Lung (tissue), 12 donors: ENCODE measurements around the gene ACADS. TPM values are rescaled to one million over a fixed set of nuclear protein-coding genes. Genes with fewer than 3 reads are reported as not detected.

Experiments used
- ATAC-seq: fragments of 200-7000 bp; cut with Tn5 transposase; one replicate; pipeline ENCODE4 v1.9.1; 2020; ENCODE audit warnings: moderate number of reproducible peaks; ENCODE audit not compliant: insufficient read depth, low FRiP score
- DNase-seq, 3 donors: peaks; one replicate each; pipeline ENCODE4 v3.0.0-alpha.2; 2013 to 2017
- H3K27ac ChIP-seq, 2 donors: one replicate each; pipeline ENCODE4 v1.5.1; 2013; ENCODE audit warnings: mild to moderate bottlenecking in 2 of 2, moderate library complexity in 2 of 2, control low read depth in 1 of 2, inconsistent platforms in 1 of 2, low read depth in 1 of 2, low read length in 1 of 2
- H3K27me3 ChIP-seq, 3 donors: one replicate each; pipeline ENCODE4 v1.5.1; 2013; ENCODE audit warnings: low read length in 2 of 3; ENCODE audit not compliant: control insufficient read depth in 3 of 3, insufficient read depth in 3 of 3
- H3K36me3 ChIP-seq, 4 donors: one replicate each; pipeline ENCODE4 v1.5.1; 2013; ENCODE audit warnings: low read length in 4 of 4, mild to moderate bottlenecking in 1 of 4, moderate library complexity in 1 of 4; ENCODE audit not compliant: control insufficient read depth in 4 of 4, insufficient read depth in 4 of 4
- H3K4me1 ChIP-seq, 5 donors: one replicate each; pipeline ENCODE4 v1.5.1; 2013; ENCODE audit warnings: low read length in 5 of 5, mild to moderate bottlenecking in 2 of 5, moderate library complexity in 1 of 5; ENCODE audit not compliant: control insufficient read depth in 5 of 5, insufficient read depth in 5 of 5
- H3K4me3 ChIP-seq: one replicate; pipeline ENCODE4 v1.5.1; 2013; ENCODE audit warnings: mild to moderate bottlenecking, control low read depth, moderate library complexity
- H3K9ac ChIP-seq, 2 donors: one replicate each; pipeline ENCODE4 v1.5.1; 2013; ENCODE audit warnings: low read length in 2 of 2, control low read depth in 1 of 2; ENCODE audit not compliant: insufficient read depth in 1 of 2
- H3K9me3 ChIP-seq, 4 donors: one replicate each; pipeline ENCODE4 v1.5.1; 2013; ENCODE audit warnings: low read length in 3 of 4, mild to moderate bottlenecking in 1 of 4, moderate library complexity in 1 of 4; ENCODE audit not compliant: control insufficient read depth in 4 of 4, insufficient read depth in 3 of 4
- CTCF ChIP-seq: IDR thresholded peaks from 2 replicates; pipeline ENCODE4 v1.5.1; 2012; ENCODE audit warnings: mild to moderate bottlenecking; ENCODE audit errors: control extremely low read depth, extremely low read depth
- WGBS, 2 donors: extraction: QIAGEN DNeasy Blood & Tissue Kit; methylation state at CpG; one replicate each; pipeline ENCODE4 v1.1.7; 2013; 5-methylcytosine and 5-hydroxymethylcytosine counted together
- polyA plus RNA-seq, 2 donors: library from polyadenylated mRNA; stranded (reverse); fragments of 200-250 nt; gene quantifications; one replicate each; pipeline ENCODE4 v1.2.1, GENCODE V29; 2013
- total RNA-seq, 2 donors: library from RNA; depleted of rRNA in 1 of 2; stranded (reverse); fragments of >200 nt in 1 of 2; gene quantifications; one replicate each; pipeline ENCODE4 v1.2.1, GENCODE V29; 2014 to 2021
- donor health status: control.
- donor health status: control.
- donor health status: Bipolar disorder and iron deficiency.
- donor health status: healthy.
- donor health status: DM: yes; HTN: yes; CAD: no.

Gene ACADS
- total and polyA plus RNA-seq, 4 donors, result 16.4 to 32.4 (median 27.0) TPM

GRCh38 chr12:120739031-120739762 is 13.6 kb downstream of the ACADS start:
- DNase-seq, result no peak
- H3K9ac ChIP-seq, result no peak overlapping the region
- H3K4me1 ChIP-seq, result no peaks in the 10 kb centered on the region
- no peak for ATAC-seq
- H3K27me3 ChIP-seq, result no peaks in the 10 kb centered on the region
- no peak overlapping the region for H3K27ac ChIP-seq
- no peak for TF ChIP-seq CTCF
- 96 to 97% methylated on average over 38 of the region's 38 CpGs for WGBS, 2 donors
- no peak overlapping the region for H3K4me3 ChIP-seq
- peaks cover 0 to 21% (median 0%) of the 10 kb centered on the region in 4 donors for H3K36me3 ChIP-seq
- no peaks in the 10 kb centered on the region for H3K9me3 ChIP-seq

- no peak overlapping the region for H3K27ac ChIP-seq
- no peak for TF ChIP-seq CTCF
- peaks cover 0 to 21% (median 0%) of the 10 kb centered on the region in 4 donors for H3K36me3 ChIP-seq
- no peak for DNase-seq
- WGBS, 2 donors, result 88 to 90% methylated on average over 16 of the region's 16 CpGs
- H3K4me1 ChIP-seq, result no peaks in the 10 kb centered on the region
- H3K4me3 ChIP-seq, result no peak overlapping the region
- H3K9me3 ChIP-seq, result no peaks in the 10 kb centered on the region
- no peak for ATAC-seq
- H3K9ac ChIP-seq, result no peak overlapping the region
- no peaks in the 10 kb centered on the region for H3K27me3 ChIP-seq
These were observed 14.4 kb downstream of the ACADS start for GRCh38 chr12:120739821-120740613.

- Histone ChIP-seq H3K36me3 (peaks cover 0 to 21% (median 0%) of the 10 kb centered on the region in 4 donors), H3K27me3 (no peaks in the 10 kb centered on the region), H3K4me1 (no peaks in the 10 kb centered on the region), H3K4me3 (no peak overlapping the region), H3K9ac (no peak overlapping the region), H3K9me3 (no peaks in the 10 kb centered on the region), H3K27ac (no peak overlapping the region)
- no peak for TF ChIP-seq CTCF
- DNase-seq (no peak), ATAC-seq (no peak)
- WGBS, 2 donors, result 90 to 92% methylated on average over 15 of the region's 15 CpGs
These were observed 15.2 kb downstream of the ACADS start for GRCh38 chr12:120740871-120741270.
